Activated T-helper 1 cell treated with anti-CD3 and anti-CD28 coated beads, Interleukin-2, amount 50 U/mL, for 16 hours (primary cell): Measurements from ENCODE around the gene ZNF587.
"Not testable (repeated sequence)": the region's sequence is repeated elsewhere in the genome, so short reads cannot be mapped to it uniquely, and the experiment has no call there.

Experiments
- DNase-seq, 2 donors: peaks; one replicate each; pipeline ENCODE4 v3.0.0-alpha.2; 2020; ENCODE audit warnings: low read depth in 1 of 2, low spot score in 1 of 2

The ZNF587 gene

DNA sequence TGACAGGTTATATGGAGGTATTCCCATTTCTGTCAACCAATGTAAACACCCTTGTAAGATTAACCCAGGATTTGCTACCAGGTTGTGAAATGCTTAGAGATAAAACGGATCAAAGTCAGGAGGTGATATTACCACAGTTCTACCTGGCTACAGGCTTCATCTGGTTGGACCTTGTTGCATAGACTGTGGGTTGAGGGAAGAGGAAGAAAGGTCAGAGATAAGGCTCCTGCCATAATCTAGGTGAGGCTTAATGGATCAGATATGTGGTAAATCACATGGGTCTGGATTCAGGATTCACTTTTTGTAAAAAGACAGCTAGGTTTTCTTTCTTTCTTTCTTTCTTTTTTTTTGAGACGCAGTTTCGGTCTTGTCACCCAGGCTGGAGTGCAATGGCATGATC lies 28.2 kb upstream of the ZNF587 start:
- not testable (repeated sequence) for DNase-seq

DNA sequence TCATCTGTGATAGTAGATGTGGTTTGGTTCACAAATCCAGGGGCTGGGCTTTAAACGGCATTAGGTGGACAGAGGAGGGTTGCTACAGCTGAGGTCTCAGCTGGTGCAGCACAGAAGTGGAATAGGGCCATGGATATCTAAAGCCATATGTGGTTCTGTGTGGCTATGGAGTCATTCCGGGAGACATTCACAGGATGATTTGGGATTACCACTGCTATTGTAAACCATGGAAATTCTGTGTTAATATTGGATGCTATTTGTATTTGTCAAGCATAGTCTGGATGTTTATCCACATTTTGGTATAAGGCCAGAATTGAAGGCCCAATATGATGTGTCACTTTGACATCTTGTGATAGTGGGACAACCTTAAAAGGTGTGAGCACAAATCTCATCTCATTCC lies 26.5 kb upstream of the ZNF587 start:
- not testable (repeated sequence) for DNase-seq

DNA sequence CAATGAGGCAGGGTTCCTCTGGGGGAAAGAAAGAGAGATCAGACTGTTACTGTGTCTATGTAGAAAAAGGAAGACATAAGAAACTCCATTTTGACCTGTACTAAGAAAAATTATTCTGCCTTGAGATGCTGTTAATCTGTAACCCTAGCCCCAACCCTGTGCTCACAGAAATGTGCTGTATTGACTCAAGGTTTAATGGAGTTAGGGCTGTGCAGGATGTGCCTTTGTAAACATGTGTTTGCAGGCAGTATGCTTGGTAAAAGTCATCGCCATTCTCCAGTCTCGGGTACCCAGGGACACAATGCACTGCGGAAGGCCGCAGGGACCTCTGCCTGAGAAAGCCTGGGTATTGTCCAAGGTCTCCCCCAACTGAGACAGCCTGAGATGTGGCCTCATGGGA lies 26.1 kb upstream of the ZNF587 start:
- not testable (repeated sequence) for DNase-seq

DNA sequence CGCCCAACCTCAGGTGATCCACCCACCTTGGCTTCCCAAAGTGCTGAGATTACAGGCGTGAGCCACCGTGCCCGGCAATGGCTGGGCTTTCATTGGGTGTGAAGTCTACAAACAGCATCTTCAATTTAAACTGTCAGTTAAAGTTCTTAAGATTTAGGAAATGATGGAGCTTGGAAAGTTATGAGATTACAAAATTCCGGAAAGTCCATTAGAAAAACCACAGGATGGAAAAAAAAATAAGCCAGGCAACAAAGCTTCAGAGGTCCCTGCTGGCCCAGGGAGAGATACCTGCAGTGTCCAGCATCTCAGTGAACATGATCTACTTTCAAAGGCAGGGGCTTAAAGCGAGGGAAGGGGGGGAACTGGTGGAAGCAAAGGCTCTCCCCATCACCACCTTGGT lies 24.1 kb upstream of the ZNF587 start:
- no peak for DNase-seq

DNA sequence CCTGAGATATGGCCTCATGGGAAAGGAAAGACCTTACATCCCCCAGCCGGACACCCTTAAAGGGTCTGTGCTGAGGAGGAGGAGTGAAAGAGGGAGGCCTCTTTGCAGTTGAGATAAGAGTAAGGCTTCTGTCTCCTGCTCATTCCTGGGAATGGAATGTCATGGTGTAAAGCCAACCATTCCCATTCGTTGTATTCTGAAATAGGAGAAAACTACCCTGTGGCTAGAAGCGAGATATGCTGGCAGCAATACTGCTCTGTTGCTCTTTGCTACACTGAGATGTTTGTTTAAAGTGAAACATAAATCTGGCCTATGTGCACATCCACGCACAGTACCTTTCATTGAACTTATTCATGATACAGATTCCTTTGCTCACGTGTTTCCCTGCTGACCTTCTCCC lies 20.3 kb upstream of the ZNF587 start:
- DNase-seq = no peak

DNA sequence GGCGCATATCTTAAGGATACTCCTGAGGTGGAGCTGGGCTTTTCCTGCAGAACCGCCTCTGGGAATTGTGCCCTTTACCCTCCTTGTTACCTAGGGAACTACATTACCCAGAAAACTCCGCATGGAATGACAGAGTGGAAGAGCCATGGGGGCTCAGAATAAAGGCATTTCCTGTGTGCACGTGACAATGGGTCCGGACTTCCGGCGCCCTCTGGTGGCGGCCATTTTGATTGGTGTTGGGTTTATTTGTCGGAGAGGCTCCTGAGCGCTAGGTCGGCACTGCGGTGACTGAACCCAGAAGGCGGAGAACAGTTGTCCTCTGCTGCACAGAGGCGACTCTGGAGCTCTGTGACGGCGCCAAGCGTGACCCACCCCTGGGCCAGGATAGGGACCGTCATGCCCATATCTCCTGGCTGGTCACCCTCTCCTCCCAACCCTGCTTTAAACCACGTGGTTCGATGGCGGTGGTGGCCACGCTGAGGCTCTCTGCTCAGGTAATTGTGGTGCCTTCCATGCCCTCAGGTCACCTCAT lies 19.5 kb upstream of the ZNF587 start, which contains the start of gene ZNF587B:
ZNF587B (plus strand) TSS at position 229 of the 532 bp plus-strand sequence; CDS start at position 459, 230 bp downstream.
- peak; percentile 6 to 11 for DNase-seq

DNA sequence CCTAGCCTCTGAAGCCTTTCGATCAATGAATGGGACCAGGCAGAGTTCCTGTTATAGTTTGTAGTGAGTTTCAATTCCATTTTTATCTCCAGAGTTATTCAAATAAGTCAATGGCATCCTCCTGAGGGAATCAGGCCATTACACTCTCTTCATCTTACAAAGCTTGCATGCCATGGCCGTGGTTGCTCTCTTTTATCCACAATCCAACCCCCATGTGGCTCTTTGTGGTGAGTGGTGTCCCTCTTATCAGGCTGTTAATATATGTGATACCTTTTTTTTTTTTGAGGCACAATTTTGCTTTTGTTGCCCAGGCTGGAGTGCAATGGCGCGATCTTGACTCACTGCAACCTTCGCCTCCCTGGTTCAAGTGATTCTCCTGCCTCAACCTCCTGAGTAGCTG lies 12.7 kb upstream of the ZNF587 start:
- not testable (repeated sequence) for DNase-seq

DNA sequence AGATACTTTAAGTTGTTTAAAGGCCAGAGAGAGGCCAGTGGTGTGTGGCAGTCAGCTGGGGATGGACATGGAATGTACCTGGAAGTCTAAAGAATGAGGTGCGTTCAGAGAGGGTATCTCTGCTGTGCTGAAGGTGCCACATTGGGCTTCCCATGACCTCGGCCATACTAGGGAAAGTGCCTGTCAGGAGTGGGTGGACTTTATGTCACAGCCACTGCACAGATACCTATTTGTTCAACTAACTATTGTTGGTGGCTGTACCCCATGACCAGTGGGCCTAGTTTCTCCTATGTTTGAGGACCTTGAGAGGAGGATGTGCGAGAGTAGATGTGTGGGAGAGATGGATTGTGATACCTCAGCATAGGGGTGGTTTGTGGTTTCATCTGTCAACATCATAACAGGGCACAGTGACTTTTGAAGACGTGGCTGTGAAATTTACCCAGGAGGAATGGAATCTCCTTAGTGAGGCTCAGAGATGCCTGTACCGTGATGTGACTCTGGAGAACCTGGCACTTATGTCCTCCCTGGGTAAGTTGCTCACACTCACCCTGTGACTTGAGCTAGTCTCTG lies 11.0 kb upstream of the ZNF587 start:
- DNase-seq = not testable (repeated sequence)

DNA sequence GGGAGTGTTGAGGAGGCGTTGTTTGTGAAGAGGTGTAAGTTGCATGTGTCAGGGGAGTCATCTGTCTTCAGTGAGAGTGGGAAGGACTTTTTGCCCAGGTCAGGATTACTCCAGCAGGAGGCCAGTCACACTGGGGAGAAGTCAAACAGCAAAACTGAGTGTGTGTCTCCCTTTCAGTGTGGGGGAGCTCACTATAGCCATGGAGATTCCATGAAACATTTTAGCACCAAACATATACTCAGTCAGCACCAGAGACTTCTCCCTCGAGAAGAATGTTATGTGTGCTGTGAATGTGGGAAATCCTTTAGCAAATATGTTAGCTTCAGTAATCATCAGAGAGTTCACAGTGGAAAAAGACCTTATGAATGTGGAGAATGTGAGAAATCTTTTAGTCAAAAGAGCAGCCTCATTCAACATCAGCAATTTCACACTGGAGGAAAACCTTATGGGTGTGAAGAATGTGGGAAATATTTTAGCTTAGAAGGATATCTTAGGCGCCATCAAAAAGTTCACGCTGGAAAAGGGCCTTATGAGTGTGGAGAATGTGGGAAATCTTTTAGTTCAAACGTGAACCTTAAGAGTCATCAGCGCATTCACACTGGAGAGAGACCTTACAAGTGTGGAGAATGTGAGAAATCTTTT lies 8.4 kb upstream of the ZNF587 start:
- DNase-seq = no peak

DNA sequence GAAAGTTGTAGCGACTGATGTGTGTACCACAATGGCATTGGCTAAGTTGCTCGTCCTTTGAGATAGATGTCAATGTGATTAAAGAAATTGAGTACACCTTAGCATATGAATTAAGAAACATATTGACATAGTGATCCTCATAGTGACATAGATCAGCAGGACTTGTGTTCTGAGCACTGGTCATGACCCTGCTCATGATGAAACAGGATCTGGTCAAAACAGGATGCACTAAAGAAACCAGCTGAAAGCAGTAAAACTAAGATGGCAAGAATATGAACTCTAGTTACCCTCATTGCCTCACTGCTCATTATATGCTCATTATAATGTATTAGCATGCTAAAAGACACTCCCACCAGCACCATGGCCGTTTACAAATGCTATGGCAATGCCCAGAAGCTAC lies 2.5 kb upstream of the ZNF587 start:
- DNase-seq = not testable (repeated sequence)

DNA sequence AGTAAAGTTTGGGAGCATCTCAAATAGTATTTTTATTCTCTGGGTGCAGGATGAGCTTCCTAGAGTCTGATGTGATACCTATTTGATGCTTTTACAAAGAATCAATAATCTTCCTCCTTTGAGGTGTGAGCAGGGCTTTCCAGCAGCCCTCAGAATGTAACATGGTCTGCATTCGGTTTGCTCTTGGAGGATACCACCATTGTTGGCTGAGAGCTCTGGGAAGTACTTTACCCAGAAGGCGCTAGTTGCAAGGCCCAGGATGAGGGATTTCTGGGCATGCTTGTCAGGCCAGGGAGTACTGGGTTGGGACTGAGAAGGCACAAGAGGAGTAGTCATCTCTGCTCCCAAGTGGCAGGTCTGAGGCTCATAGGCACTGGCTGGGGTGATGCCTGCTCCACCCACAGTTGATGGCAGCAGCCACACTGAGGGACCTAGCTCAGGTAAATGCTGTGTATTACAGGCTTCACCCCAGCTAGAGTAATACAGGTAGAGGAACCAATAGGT lies 445 bp upstream of the ZNF587 start:
- DNase-seq = not testable (repeated sequence)

DNA sequence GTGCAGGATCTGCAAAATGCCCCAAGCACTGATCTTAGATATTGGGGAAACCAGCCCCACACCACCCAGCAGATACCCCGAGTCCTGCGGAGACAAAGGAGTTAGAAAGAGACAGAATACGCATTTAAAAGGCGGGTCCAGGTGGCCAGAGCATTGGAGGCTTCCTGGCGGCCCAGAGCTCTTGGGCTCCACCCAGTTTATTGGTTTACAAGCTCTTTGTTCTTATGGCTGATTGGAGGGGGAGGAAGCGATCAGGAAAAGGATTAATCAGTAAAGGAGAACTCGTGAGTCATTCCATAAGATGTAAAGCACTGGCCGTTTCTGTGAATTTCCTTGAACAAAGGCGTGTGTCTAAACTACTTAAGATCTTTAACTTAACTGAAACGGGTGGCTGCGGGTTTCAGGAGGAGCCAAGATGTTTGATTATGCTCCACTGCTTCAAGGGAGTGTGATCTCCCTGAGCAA lies 926 bp downstream of the ZNF587 start:
- DNase-seq = no peak

DNA sequence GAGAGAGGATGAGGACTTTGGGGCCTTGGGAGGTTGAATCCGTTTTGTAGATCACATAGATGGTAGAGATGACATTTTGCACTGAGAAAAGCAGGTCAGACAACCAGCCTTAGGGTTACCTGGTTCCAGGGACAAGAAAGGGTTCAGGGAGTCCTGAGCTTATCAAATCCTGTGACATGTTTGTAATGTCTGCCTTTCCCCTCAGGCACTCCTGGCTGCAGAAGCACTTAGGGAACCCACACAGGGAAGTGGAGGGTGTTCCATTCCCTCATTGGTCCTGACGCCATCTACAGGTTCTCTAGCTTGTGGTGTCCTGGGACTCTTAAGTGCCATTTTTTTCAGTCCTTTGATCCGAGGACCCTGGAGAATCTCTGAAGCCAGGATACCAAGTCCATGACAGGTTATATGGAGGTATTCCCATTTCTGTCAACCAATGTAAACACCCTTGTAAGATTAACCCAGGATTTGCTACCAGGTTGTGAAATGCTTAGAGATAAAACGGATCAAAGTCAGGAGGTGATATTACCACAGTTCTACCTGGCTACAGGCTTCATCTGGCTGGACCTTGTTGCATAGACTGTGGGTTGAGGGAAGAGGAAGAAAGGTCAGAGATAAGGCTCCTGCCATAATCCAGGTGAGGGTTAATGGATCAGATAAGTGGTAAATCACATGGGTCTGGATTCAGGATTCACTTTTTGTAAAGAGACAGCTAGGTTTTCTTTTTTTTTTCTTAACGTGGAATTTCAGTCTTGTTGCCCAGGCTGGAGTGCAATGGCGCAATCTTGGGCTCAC lies 2.3 kb downstream of the ZNF587 start:
- not testable (repeated sequence) for DNase-seq

DNA sequence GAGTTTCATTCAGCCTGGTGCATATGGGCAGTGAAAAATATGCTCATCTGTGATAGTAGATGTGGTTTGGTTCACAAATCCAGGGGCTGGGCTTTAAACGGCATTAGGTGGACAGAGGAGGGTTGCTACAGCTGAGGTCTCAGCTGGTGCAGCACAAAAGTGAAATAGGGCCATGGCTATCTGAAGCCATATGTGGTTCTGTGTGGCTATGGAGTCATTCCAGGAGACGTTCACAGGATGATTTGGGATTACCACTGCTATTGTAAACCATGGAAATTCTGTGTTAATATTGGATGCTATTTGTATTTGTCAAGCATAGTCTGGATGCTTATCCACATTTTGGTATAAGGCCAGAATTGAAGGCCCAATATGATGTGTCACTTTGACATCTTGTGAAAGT lies 4.5 kb downstream of the ZNF587 start:
- not testable (repeated sequence) for DNase-seq

DNA sequence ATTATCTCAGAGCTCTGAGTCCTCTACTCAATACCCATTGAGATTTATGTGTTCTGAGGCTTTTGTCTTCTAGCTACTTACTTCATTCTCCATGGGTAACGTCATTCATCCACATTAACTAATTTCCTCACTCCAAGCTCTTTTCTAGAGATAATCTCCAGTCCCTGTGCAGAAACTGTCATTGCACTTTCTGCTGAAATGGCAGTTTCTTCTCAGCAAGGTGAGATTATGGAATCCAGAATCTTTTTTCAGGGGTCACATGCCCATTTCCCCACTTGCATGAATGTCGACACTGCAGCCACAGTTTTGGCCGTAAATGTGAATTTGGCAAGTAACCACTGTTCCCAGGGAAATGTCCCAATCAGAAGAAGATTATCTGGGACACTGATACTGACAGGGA lies 12.7 kb downstream of the ZNF587 start:
- not testable (repeated sequence) for DNase-seq

DNA sequence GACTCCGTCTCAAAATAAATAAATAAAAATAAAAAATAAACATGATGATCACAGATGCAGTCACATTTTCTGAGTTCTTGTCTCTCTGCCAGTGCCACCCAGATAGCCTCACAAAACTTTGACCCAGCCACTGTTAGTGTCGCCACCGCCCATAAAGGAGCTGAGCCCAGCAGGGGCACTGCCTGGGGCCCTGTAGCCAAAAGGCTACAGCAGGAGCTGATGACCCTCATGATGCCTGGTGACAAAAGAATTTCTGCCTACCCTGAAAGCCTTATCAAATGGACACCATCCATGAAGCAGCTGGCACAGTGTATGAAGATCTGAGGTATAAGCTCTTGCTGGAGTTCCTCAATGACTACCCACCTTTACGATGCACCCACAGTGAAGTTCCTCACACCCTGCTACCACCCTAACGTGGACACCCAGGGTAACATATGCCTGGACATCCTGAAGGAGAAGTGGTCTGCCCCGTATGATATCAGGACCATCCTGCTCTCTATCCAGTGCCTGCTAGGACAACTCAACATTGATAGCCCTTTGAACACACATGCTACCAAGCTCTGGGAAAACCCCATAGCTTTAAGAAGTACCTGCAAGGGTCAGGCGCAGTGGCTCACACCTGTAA lies 18.3 kb downstream of the ZNF587 start:
- no peak for DNase-seq

DNA sequence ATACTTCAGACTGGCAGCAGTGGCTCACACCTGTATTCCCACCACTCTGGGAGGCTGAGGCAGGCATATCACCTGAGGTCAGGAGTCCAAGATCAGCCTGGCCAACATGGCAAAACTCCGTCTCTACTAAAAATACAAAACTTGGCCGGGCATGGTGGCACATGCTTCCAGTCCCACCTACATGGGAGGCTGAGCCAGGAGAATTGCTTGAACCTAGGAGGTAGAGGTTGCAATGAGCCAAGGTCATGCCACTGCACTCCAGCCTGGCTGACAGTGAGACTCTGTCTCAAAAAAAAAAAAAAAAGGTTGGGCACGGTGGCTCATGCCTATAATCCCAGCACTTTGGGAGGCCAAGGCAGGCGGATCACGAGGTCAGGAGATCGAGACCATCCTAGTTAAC lies 20.0 kb downstream of the ZNF587 start:
- not testable (repeated sequence) for DNase-seq

DNA sequence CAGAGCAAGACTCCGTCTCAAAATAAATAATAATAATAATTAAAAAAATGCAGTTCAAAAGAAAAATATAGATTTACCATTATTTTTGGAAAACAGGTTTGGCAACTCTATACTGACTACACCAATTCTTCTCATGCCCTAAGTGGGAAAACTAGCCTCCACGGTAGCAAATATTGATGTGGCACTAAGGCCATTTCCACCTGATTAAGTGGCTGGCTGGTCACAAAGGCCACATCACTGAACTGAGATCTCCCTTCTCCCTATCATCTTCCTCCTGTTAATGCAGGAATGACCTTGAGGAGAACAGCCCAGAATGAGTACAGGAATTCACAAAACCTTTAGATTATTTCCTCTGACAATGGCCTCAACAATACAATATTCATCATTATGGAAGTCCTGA lies 20.6 kb downstream of the ZNF587 start:
- no peak for DNase-seq

DNA sequence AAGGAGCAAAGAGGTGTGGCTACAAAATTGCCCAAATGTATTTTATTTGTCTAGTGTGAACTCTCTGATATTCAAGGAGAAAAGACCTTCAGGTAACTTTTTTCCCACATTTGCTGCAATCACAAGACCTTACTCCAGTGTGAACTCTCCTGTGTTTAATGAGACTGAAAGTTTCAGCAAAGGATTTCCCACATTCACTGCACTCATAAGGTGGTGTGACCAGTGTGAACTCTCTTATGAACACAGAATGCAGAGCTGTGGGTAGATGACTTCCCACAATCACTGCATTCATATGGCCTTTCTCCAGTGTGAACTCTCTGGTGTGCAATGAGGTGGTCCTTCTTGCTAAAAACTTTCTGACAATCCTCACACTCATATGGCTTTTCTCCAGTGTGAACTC lies 22.8 kb downstream of the ZNF587 start:
- no peak for DNase-seq

DNA sequence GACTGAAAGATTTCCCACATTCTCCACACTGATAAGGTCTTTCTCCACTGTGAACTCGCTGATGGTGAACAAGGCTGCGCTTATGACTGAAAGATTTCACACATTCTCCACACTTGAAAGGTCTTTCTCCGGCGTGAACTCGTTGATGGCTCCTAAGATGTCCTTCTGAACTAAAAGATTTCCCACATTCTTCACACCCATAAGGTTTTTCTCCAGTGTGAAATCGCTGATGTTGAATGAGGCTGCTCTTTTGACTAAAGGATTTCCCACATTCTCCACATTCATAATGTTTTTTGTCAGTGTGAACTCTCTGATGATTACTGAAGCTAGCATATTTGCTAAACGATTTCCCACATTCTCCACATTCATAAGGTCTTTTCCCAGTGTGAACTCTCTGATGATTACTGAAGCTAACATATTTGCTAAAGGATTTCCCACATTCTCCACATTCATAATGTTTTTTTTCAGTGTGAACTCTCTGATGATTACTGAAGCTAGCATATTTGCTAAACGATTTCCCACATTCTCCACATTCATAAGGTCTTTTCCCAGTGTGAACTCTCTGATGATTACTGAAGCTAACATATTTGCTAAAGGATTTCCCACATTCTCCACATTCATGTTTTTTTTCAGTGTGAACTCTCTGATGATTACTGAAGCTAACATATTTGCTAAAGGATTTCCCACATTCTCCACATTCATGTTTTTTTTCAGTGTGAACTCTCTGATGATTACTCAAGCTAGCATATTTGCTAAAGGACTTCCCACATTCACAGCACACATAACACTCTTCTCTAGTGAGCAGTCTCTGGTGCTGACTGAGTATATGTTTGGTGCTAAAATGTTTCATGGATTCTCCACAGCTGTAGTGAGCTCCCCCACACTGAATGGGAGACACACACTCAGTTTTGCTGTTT lies 24.5 kb downstream of the ZNF587 start:
- not testable (repeated sequence) for DNase-seq
